ENCODE results near the gene SCAF1. TPM values are rescaled to one million over a fixed set of nuclear protein-coding genes. Genes with fewer than 3 reads are reported as not detected.
A peak's percentile ranks its signal among the peaks of the same experiment; 100 is the strongest.

SCAF1 gene
- total RNA-seq, 3 donors from 2014 or later (not counting 1 experiment from before 2014, with no cell fraction given), result 38.9 to 46.2 (median 44.9) TPM

DNA sequence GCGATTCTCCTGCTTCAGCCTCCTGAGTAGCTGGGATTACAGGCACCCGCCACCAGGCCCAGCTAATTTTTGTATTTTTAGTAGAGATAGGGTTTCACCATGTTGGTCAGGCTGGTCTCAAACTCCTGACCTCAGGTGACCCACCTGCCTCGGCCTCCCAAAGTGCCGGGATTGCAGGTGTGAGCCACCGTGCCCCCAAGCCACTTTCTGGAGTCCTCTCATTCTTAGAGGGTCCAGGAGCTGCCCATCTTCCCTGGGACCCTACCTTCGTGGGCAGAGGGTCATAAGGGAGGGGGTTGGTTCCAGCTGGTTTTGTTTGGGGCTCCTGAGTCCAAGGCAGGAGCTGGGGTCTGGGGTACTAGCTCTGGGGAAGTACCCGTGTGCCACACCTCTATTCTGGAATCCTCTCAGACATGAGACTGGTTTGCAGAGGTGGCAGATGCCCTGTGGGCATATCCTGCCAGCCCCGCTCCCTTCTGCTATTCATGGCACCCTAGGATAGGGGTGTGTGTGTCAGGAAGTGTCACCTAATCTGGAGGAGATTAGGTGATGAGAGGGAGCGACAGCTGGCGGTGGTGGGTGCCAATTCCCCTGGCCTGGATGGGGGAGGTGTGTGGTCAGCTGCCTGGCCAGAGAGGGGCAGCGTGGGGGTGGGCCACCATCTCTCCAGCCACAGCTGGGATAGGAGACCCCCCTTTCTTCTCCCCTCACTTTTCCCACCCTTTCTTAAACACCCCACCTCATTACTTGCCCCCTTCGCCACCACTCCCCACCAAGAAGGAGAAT is 37.2 kb downstream of the SCAF1 start:
- Mint-ChIP-seq H3K27ac (peak overlapping the region; percentile 98 to 99), H3K4me3 (no peak overlapping the region), H3K4me1 (peaks cover 25 to 43% of the 10 kb centered on the region in 2 donors), H3K27me3 (ENCODE audit: low read depth in 2 of 2) (no peaks in the 10 kb centered on the region), H3K36me3 (no peaks in the 10 kb centered on the region), H3K9me3 (no peaks in the 10 kb centered on the region)
- ATAC-seq, result no peak
- Histone ChIP-seq H3K27me3 (ENCODE audit: control insufficient read depth, insufficient read depth, low read length) (no peaks in the 10 kb centered on the region), H3K27ac (ENCODE audit: low read length) (no peak overlapping the region), H3K9me3 (ENCODE audit: control insufficient read depth, insufficient read depth, low read length) (no peaks in the 10 kb centered on the region), H3K4me1 (ENCODE audit: control insufficient read depth, insufficient read depth, low read length) (peaks cover 39% of the 10 kb centered on the region), H3K4me3 (ENCODE audit: low read length) (no peak overlapping the region), H3K36me3 (ENCODE audit: control insufficient read depth, insufficient read depth, low read length) (peaks cover 21% of the 10 kb centered on the region)
- intact Hi-C loops (cut with micrococcal nuclease), result loop anchor here (2.0 to 5.0 kb wide), 3 partner anchors 88 to 286 kb away; partner anchors contain the start of genes PNKP and PRR12
- DNase-seq, result peak in 1 of 2 donors; percentile 42
- no peak for TF ChIP-seq CTCF (IDR thresholded peaks at IDR 0.05)
- WGBS (ENCODE audit: insufficient coverage), result 73% methylated on average over 11 of the region's 12 CpGs

DNA sequence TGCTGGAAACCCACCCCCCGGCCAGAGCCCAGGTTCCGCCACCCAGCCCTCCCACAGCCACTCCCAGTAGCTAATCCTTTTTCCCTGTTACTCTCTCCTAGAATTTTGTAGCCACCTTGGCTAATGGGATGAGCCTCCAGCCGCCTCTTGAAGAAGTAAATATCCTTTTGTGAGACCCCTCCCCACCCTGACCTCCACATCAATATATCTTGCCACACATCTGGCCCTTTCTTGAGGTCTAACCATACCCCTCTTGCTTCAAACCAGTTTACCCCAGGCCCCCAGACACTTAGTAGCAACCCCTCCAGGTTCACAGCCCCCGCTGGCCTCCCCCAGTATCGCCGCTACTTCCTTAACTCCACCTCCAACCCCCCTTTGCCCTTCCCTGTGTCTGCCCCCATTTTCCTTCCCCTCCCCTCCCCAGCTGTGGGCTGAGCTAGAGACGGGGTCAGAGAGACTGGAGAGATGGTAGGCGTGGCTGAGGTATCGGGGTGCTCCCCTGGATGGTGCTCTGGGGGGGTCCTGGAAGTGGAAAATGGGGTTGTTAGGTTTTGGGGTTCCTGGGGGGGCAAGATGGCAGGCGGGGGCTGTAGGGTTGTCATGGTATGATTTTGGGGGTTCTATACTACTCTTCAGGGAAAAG is 37.9 kb downstream of the SCAF1 start:
- peaks cover 39% of the 10 kb centered on the region for H3K4me1 ChIP-seq (ENCODE audit: control insufficient read depth, insufficient read depth, low read length)
- 78% methylated on average over 8 of the region's 10 CpGs for WGBS (ENCODE audit: insufficient coverage)
- H3K27me3 ChIP-seq (ENCODE audit: control insufficient read depth, insufficient read depth, low read length), result no peaks in the 10 kb centered on the region
- Mint-ChIP-seq H3K27ac (peak overlapping the region; percentile 98 to 99), H3K36me3 (no peaks in the 10 kb centered on the region), H3K4me1 (peaks cover 25 to 43% of the 10 kb centered on the region in 2 donors), H3K27me3 (ENCODE audit: low read depth in 2 of 2) (no peaks in the 10 kb centered on the region), H3K9me3 (no peaks in the 10 kb centered on the region), H3K4me3 (no peak overlapping the region)
- H3K9me3 ChIP-seq (ENCODE audit: control insufficient read depth, insufficient read depth, low read length), result no peaks in the 10 kb centered on the region
- no peak for DNase-seq
- no peak overlapping the region for H3K4me3 ChIP-seq (ENCODE audit: low read length)
- peak overlapping the region; percentile 47 for H3K27ac ChIP-seq (ENCODE audit: low read length)
- no peak for TF ChIP-seq CTCF (IDR thresholded peaks at IDR 0.05)
- no peak for ATAC-seq
- intact Hi-C loops (cut with micrococcal nuclease), result loop anchor here (1.0 to 5.0 kb wide), 8 partner anchors 15 to 454 kb away; partner anchors contain the start of genes BCL2L12, IRF3, PNKP and PRR12
- H3K36me3 ChIP-seq (ENCODE audit: control insufficient read depth, insufficient read depth, low read length), result peaks cover 27% of the 10 kb centered on the region

GRCh38 chr19:49680421-49681351 is 38.7 kb downstream of the SCAF1 start:
- H3K4me1 ChIP-seq (ENCODE audit: control insufficient read depth, insufficient read depth, low read length), result peaks cover 35% of the 10 kb centered on the region
- Mint-ChIP-seq H3K27me3 (ENCODE audit: low read depth in 2 of 2) (no peaks in the 10 kb centered on the region), H3K27ac (peak overlapping the region; percentile 98 to 99), H3K4me1 (peaks cover 25 to 46% of the 10 kb centered on the region in 2 donors), H3K36me3 (no peaks in the 10 kb centered on the region), H3K9me3 (no peaks in the 10 kb centered on the region), H3K4me3 (peak overlapping the region; percentile 37)
- intact Hi-C loops (cut with micrococcal nuclease), result loop anchor here (1.0 to 2.0 kb wide), 5 partner anchors 16 to 454 kb away; partner anchors contain the start of genes BCL2L12 and IRF3
- ATAC-seq (peak; percentile 17 to 55 (median 19)), DNase-seq (peak; percentile 96 to 97)
- no peaks in the 10 kb centered on the region for H3K27me3 ChIP-seq (ENCODE audit: control insufficient read depth, insufficient read depth, low read length)
- 37% methylated on average over 40 of the region's 40 CpGs for WGBS (ENCODE audit: insufficient coverage)
- TF ChIP-seq CTCF (IDR thresholded peaks at IDR 0.05), result peak; percentile 99
- H3K4me3 ChIP-seq (ENCODE audit: low read length), result no peak overlapping the region
- H3K36me3 ChIP-seq (ENCODE audit: control insufficient read depth, insufficient read depth, low read length), result peaks cover 35% of the 10 kb centered on the region
- H3K9me3 ChIP-seq (ENCODE audit: control insufficient read depth, insufficient read depth, low read length), result no peaks in the 10 kb centered on the region
- peak overlapping the region; percentile 47 for H3K27ac ChIP-seq (ENCODE audit: low read length)

Data from natural killer cell (primary cell).